SH-SY5Y (cell line): ENCODE results near the gene ZNF135.

Source experiments
- GATA2 ChIP-seq: IDR thresholded peaks from 2 replicates; pipeline ENCODE4 v1.6.1; 2011; ENCODE audit warnings: mild to moderate bottlenecking, low read depth, low read length
- GATA3 ChIP-seq: IDR thresholded peaks from 2 replicates; pipeline ENCODE4 v1.6.1; 2011; ENCODE audit warnings: low read depth, mild to moderate bottlenecking, low read length, moderate library complexity

- no peak for TF ChIP-seq GATA3
- no peak for TF ChIP-seq GATA2
Observed at GRCh38 chr19:58083021-58083420, 23.9 kb downstream of the ZNF135 start.
